Amniotic stem cell (primary cell): Measurements from ENCODE around the gene SERTAD4.
A peak's percentile ranks its signal among the peaks of the same experiment; 100 is the strongest.

Experiments used
- DNase-seq: peaks from one replicate; lab custom pipeline; 2025; lab: John Stamatoyannopoulos, UW

Gene SERTAD4

GRCh38 chr1:210233216-210233494 lies 559 bp downstream of the SERTAD4 start:
- no peak for DNase-seq

- peak; percentile 46 for DNase-seq
These were observed 1.1 kb downstream of the SERTAD4 start for GRCh38 chr1:210233495-210234328.

- no peak for DNase-seq
These were observed 1.7 kb downstream of the SERTAD4 start for GRCh38 chr1:210234329-210234757.

- DNase-seq = no peak
These were observed 2.9 kb downstream of the SERTAD4 start for GRCh38 chr1:210235363-210236053.

GRCh38 chr1:210236386-210236839 lies 3.8 kb downstream of the SERTAD4 start:
- DNase-seq = no peak

- no peak for DNase-seq
These were observed 4.3 kb downstream of the SERTAD4 start for GRCh38 chr1:210236840-210237409.

- no peak for DNase-seq
These were observed 4.9 kb downstream of the SERTAD4 start for GRCh38 chr1:210237479-210237878.

- DNase-seq = no peak
These were observed 5.4 kb downstream of the SERTAD4 start for GRCh38 chr1:210237981-210238380.

- peak; percentile 23 for DNase-seq
These were observed 6.9 kb downstream of the SERTAD4 start for GRCh38 chr1:210239349-210240111.

- DNase-seq = no peak
These were observed 8.5 kb downstream of the SERTAD4 start for GRCh38 chr1:210241121-210241520.

GRCh38 chr1:210244746-210245367 lies 12.3 kb downstream of the SERTAD4 start:
- no peak for DNase-seq

- no peak for DNase-seq
These were observed 13.9 kb downstream of the SERTAD4 start for GRCh38 chr1:210246447-210246846.

GRCh38 chr1:210248341-210248740 lies 15.7 kb downstream of the SERTAD4 start:
- DNase-seq = no peak

GRCh38 chr1:210250665-210250997 lies 18.0 kb downstream of the SERTAD4 start:
- no peak for DNase-seq

- DNase-seq = no peak
These were observed 18.5 kb downstream of the SERTAD4 start for GRCh38 chr1:210250998-210251679.

GRCh38 chr1:210251680-210252490 lies 19.3 kb downstream of the SERTAD4 start:
- no peak for DNase-seq

- DNase-seq = no peak
These were observed 20.0 kb downstream of the SERTAD4 start for GRCh38 chr1:210252621-210253051.

GRCh38 chr1:210254298-210254697 lies 21.7 kb downstream of the SERTAD4 start:
- no peak for DNase-seq

- DNase-seq = no peak
These were observed 25.3 kb downstream of the SERTAD4 start for GRCh38 chr1:210257698-210258529.

- DNase-seq = peak; percentile 68
These were observed 27.0 kb downstream of the SERTAD4 start for GRCh38 chr1:210259561-210259960.
